Measurements from ENCODE around the gene DHRS7C.

DNA sequence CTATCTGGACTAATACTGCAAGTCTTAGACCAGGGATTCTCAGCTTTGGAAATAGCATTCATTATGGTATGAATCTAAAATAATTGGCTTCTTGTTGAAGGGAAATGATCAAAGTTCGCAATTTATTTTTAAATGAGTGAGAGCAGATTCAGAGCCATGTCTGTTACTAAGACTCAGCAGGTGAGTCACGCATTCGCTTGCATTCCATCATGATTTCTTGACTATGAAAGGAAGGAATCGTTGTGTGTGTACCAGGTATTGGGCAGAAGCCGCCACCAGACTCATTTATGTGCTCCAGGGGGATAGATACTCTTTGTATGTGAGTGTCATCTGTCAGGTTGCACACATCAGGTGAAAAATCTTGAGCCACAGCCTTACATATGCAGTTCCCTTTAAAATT, 19.7 kb upstream of the DHRS7C start:
- TF ChIP-seq, protein P1, sequence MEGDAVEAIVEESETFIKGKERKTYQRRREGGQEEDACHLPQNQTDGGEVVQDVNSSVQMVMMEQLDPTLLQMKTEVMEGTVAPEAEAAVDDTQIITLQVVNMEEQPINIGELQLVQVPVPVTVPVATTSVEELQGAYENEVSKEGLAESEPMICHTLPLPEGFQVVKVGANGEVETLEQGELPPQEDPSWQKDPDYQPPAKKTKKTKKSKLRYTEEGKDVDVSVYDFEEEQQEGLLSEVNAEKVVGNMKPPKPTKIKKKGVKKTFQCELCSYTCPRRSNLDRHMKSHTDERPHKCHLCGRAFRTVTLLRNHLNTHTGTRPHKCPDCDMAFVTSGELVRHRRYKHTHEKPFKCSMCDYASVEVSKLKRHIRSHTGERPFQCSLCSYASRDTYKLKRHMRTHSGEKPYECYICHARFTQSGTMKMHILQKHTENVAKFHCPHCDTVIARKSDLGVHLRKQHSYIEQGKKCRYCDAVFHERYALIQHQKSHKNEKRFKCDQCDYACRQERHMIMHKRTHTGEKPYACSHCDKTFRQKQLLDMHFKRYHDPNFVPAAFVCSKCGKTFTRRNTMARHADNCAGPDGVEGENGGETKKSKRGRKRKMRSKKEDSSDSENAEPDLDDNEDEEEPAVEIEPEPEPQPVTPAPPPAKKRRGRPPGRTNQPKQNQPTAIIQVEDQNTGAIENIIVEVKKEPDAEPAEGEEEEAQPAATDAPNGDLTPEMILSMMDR (IDR thresholded peaks at IDR 0.05; ENCODE audit: borderline replicate concordance, extremely low read depth, low read length, poor library complexity, severe bottlenecking) = no peak
- TF ChIP-seq EZH2 (IDR thresholded peaks at IDR 0.05; ENCODE audit: borderline replicate concordance, low read depth, low read length, severe bottlenecking) = no peak
